Measurements from ENCODE around the gene TTC21A.

Gene TTC21A

GRCh38 chr3:39143051-39143885 is 35.8 kb downstream of the TTC21A start:
- TF ChIP-seq TCF12 (IDR thresholded peaks at IDR 0.05; ENCODE audit: low read depth): no peak
- no peak for TF ChIP-seq FOXM1 (IDR thresholded peaks at IDR 0.05; ENCODE audit: borderline replicate concordance, low read depth)
- TF ChIP-seq NFIC (IDR thresholded peaks at IDR 0.05): no peak
- TF ChIP-seq CEBPB (IDR thresholded peaks at IDR 0.05): no peak
- TF ChIP-seq REST (IDR thresholded peaks at IDR 0.05; ENCODE audit: low read depth): no peak
- TF ChIP-seq YY1 (IDR thresholded peaks at IDR 0.05; ENCODE audit: low read depth): no peak
- no peak for TF ChIP-seq TAF1 (IDR thresholded peaks at IDR 0.05; ENCODE audit: low read depth)
- TF ChIP-seq EP300 (IDR thresholded peaks at IDR 0.05; ENCODE audit: borderline replicate concordance): no peak
- TF ChIP-seq ZBTB7A (IDR thresholded peaks at IDR 0.05; ENCODE audit: low read depth): no peak
- no peak for TF ChIP-seq CREB1 (IDR thresholded peaks at IDR 0.05; ENCODE audit: low read depth)
- TF ChIP-seq EGR1 (IDR thresholded peaks at IDR 0.05): no peak
- TF ChIP-seq RAD21 (IDR thresholded peaks at IDR 0.05; ENCODE audit: low read depth): no peak
- TF ChIP-seq TEAD4 (IDR thresholded peaks at IDR 0.05): no peak
- no peak for TF ChIP-seq MAX (IDR thresholded peaks at IDR 0.05)

GRCh38 chr3:39144095-39144747 is 36.7 kb downstream of the TTC21A start:
- no peak for TF ChIP-seq EGR1 (IDR thresholded peaks at IDR 0.05)
- TF ChIP-seq YY1 (IDR thresholded peaks at IDR 0.05; ENCODE audit: low read depth): no peak
- TF ChIP-seq TCF12 (IDR thresholded peaks at IDR 0.05; ENCODE audit: low read depth): no peak
- TF ChIP-seq NFIC (IDR thresholded peaks at IDR 0.05): no peak
- TF ChIP-seq TEAD4 (IDR thresholded peaks at IDR 0.05): no peak
- TF ChIP-seq USF1 (IDR thresholded peaks at IDR 0.05): no peak
- no peak for TF ChIP-seq CREB1 (IDR thresholded peaks at IDR 0.05; ENCODE audit: low read depth)
- no peak for TF ChIP-seq RAD21 (IDR thresholded peaks at IDR 0.05; ENCODE audit: low read depth)
- TF ChIP-seq ZBTB7A (IDR thresholded peaks at IDR 0.05; ENCODE audit: low read depth): no peak
- no peak for TF ChIP-seq MAX (IDR thresholded peaks at IDR 0.05)
- no peak for TF ChIP-seq EP300 (IDR thresholded peaks at IDR 0.05; ENCODE audit: borderline replicate concordance)

- no peak for TF ChIP-seq YY1 (IDR thresholded peaks at IDR 0.05; ENCODE audit: low read depth)
- no peak for TF ChIP-seq TEAD4 (IDR thresholded peaks at IDR 0.05)
- TF ChIP-seq CEBPB (IDR thresholded peaks at IDR 0.05): no peak
- TF ChIP-seq REST (IDR thresholded peaks at IDR 0.05; ENCODE audit: low read depth): no peak
- TF ChIP-seq TCF12 (IDR thresholded peaks at IDR 0.05; ENCODE audit: low read depth): no peak
- no peak for TF ChIP-seq EP300 (IDR thresholded peaks at IDR 0.05; ENCODE audit: borderline replicate concordance)
- TF ChIP-seq MAX (IDR thresholded peaks at IDR 0.05): no peak
- no peak for TF ChIP-seq NFIC (IDR thresholded peaks at IDR 0.05)
- TF ChIP-seq FOXM1 (IDR thresholded peaks at IDR 0.05; ENCODE audit: borderline replicate concordance, low read depth): no peak
- no peak for TF ChIP-seq RAD21 (IDR thresholded peaks at IDR 0.05; ENCODE audit: low read depth)
- TF ChIP-seq USF1 (IDR thresholded peaks at IDR 0.05): no peak
- no peak for TF ChIP-seq CREB1 (IDR thresholded peaks at IDR 0.05; ENCODE audit: low read depth)
- no peak for TF ChIP-seq EGR1 (IDR thresholded peaks at IDR 0.05)
- no peak for TF ChIP-seq ZBTB7A (IDR thresholded peaks at IDR 0.05; ENCODE audit: low read depth)
- no peak for TF ChIP-seq TAF1 (IDR thresholded peaks at IDR 0.05; ENCODE audit: low read depth)
Observed at GRCh38 chr3:39144748-39145380, 37.4 kb downstream of the TTC21A start.

- no peak for TF ChIP-seq EGR1 (IDR thresholded peaks at IDR 0.05)
- no peak for TF ChIP-seq EP300 (IDR thresholded peaks at IDR 0.05; ENCODE audit: borderline replicate concordance)
- TF ChIP-seq MAX (IDR thresholded peaks at IDR 0.05): no peak
- TF ChIP-seq REST (IDR thresholded peaks at IDR 0.05; ENCODE audit: low read depth): no peak
- no peak for TF ChIP-seq TCF12 (IDR thresholded peaks at IDR 0.05; ENCODE audit: low read depth)
- no peak for TF ChIP-seq USF1 (IDR thresholded peaks at IDR 0.05)
- no peak for TF ChIP-seq YY1 (IDR thresholded peaks at IDR 0.05; ENCODE audit: low read depth)
- TF ChIP-seq ZBTB7A (IDR thresholded peaks at IDR 0.05; ENCODE audit: low read depth): no peak
- no peak for TF ChIP-seq TEAD4 (IDR thresholded peaks at IDR 0.05)
- TF ChIP-seq FOXM1 (IDR thresholded peaks at IDR 0.05; ENCODE audit: borderline replicate concordance, low read depth): no peak
- no peak for TF ChIP-seq NFIC (IDR thresholded peaks at IDR 0.05)
- TF ChIP-seq RAD21 (IDR thresholded peaks at IDR 0.05; ENCODE audit: low read depth): no peak
- no peak for TF ChIP-seq CEBPB (IDR thresholded peaks at IDR 0.05)
- TF ChIP-seq TAF1 (IDR thresholded peaks at IDR 0.05; ENCODE audit: low read depth): no peak
- TF ChIP-seq CREB1 (IDR thresholded peaks at IDR 0.05; ENCODE audit: low read depth): no peak
Observed at GRCh38 chr3:39146083-39146501, 38.6 kb downstream of the TTC21A start.
